ENCODE results near the gene CHST15.
A peak's percentile ranks its signal among the peaks of the same experiment; 100 is the strongest.

CHST15 gene

DNA sequence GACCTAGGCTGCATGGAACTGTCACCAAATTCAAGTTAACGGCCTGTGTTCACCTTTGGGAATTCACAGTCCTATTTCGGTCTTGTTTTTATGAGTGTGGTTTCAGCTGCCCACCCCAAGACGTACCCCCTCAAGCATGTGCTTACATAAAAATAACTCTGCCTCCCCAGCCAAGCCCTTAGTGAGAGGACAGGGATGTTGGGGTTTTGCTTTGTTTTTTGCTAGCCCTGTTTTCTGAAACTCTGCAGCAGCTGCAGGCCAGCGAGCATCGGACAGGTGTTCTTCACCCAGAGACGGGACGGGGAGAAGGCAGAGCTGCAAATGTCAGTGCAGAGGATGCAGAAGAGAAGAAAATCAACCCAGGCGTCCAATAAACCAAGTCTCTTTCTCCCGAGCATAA, 13.5 kb downstream of the CHST15 start:
- TF ChIP-seq, protein P1, sequence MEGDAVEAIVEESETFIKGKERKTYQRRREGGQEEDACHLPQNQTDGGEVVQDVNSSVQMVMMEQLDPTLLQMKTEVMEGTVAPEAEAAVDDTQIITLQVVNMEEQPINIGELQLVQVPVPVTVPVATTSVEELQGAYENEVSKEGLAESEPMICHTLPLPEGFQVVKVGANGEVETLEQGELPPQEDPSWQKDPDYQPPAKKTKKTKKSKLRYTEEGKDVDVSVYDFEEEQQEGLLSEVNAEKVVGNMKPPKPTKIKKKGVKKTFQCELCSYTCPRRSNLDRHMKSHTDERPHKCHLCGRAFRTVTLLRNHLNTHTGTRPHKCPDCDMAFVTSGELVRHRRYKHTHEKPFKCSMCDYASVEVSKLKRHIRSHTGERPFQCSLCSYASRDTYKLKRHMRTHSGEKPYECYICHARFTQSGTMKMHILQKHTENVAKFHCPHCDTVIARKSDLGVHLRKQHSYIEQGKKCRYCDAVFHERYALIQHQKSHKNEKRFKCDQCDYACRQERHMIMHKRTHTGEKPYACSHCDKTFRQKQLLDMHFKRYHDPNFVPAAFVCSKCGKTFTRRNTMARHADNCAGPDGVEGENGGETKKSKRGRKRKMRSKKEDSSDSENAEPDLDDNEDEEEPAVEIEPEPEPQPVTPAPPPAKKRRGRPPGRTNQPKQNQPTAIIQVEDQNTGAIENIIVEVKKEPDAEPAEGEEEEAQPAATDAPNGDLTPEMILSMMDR (IDR thresholded peaks at IDR 0.05; ENCODE audit: unreplicated experiment in 3 of 3): no peak
- Mint-ChIP-seq H3K9me3 (no peaks in the 10 kb centered on the region), H3K27me3 (ENCODE audit: low read depth) (peaks cover 4% of the 10 kb centered on the region), H3K4me1 (peaks cover 77% of the 10 kb centered on the region), H3K36me3 (ENCODE audit: low read depth) (peaks cover 9% of the 10 kb centered on the region), H3K27ac (peak overlapping the region; percentile 25 to 68 (median 58)), H3K4me3 (peak overlapping the region in 2 of 3 experiments; percentile 8 to 16)

DNA sequence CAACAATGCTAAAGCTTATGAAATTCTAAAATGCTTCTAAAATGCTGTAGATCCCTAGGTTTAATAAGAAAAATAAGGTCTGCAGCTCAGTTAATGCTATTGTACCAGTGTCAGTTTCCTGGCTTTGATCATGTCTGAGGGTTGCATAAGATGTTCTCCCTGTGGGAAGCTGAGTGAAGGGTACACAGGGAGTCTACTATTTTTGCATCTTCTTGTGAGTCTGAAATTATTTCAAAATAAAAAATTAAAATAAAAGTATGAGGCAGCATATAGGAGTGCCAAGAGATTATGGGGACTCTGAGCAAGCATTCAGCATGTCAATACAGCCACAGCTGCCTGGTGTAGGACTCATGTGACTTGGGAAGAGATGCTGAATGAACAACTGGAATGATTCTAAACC, 14.7 kb downstream of the CHST15 start:
- no peak overlapping the region for H3K4me3 Mint-ChIP-seq
- H3K27me3 Mint-ChIP-seq (ENCODE audit: low read depth): peaks cover 7% of the 10 kb centered on the region
- TF ChIP-seq, protein P1 (IDR thresholded peaks at IDR 0.05; ENCODE audit: unreplicated experiment in 3 of 3): no peak
- peaks cover 80% of the 10 kb centered on the region for H3K4me1 Mint-ChIP-seq
- H3K27ac Mint-ChIP-seq: no peak overlapping the region
- no peaks in the 10 kb centered on the region for H3K9me3 Mint-ChIP-seq
- peaks cover 9% of the 10 kb centered on the region for H3K36me3 Mint-ChIP-seq (ENCODE audit: low read depth)

DNA sequence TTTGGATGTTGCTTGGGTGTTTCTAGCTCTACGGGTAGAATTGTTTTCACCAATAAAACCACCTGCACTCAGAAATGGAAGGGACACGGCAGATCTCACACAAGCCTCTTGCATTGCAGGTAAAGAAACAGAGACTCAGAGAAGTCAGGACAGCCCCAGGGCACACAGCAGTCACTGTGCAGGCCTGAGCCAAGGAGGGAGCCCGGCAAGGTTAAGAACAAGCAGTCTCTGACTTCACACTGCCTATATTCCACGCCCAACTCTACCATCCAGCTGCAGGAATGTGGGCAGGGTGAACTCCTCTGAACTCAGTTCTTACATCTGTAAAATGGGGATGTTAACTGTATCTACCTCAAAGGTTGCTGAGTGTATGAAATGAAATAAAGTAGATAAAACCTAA, 15.4 kb downstream of the CHST15 start:
- peaks cover 10% of the 10 kb centered on the region for H3K27me3 Mint-ChIP-seq (ENCODE audit: low read depth)
- peak overlapping the region in 2 of 3 experiments; percentile 73 to 83 for H3K27ac Mint-ChIP-seq
- no peaks in the 10 kb centered on the region for H3K9me3 Mint-ChIP-seq
- TF ChIP-seq, protein P1 (IDR thresholded peaks at IDR 0.05; ENCODE audit: unreplicated experiment in 3 of 3): no peak
- no peak overlapping the region for H3K4me3 Mint-ChIP-seq
- H3K4me1 Mint-ChIP-seq: peaks cover 80% of the 10 kb centered on the region
- H3K36me3 Mint-ChIP-seq (ENCODE audit: low read depth): peaks cover 4% of the 10 kb centered on the region

DNA sequence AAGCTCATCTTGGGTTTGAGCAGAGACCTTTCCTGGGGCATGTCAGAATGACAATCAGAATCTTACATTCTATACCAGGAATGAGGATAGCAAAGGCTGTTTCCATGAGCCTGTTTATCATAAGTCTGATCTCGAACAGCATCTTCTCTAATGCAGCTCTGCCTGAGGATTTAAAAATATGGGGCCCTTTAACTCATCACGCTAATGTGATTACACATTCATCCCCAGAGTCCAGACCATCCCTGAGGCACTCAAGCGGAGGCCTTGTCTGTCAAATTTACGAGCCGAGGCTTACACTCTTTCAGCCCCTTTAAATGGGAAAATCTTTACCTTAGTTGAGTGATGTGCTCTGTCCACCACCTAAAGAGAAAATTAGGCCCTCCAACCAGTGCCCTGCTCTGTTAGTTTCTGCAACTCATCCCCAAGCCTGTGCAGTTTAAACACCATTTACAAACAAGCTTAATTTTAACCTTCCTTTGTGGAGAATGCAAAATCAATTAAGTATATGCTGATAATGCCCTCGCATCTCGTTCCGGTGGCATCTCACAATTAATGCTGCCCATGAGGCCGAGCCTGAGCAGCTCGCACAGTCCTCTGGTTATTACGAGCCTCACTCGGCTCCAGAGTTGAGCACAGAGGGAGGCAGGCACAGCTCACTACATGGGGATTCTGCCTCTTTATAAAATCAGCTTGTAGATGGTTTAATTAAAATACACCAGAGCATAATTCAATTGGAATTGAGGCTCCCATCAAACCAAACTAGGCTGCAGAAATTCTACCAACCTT, 16.0 kb downstream of the CHST15 start:
- H3K4me3 Mint-ChIP-seq: no peak overlapping the region
- peak overlapping the region; percentile 38 to 83 (median 73) for H3K27ac Mint-ChIP-seq
- no peaks in the 10 kb centered on the region for H3K9me3 Mint-ChIP-seq
- TF ChIP-seq, protein P1 (IDR thresholded peaks at IDR 0.05; ENCODE audit: unreplicated experiment in 3 of 3): no peak
- H3K4me1 Mint-ChIP-seq: peaks cover 79% of the 10 kb centered on the region
- peaks cover 10% of the 10 kb centered on the region for H3K27me3 Mint-ChIP-seq (ENCODE audit: low read depth)
- no peaks in the 10 kb centered on the region for H3K36me3 Mint-ChIP-seq (ENCODE audit: low read depth)

DNA sequence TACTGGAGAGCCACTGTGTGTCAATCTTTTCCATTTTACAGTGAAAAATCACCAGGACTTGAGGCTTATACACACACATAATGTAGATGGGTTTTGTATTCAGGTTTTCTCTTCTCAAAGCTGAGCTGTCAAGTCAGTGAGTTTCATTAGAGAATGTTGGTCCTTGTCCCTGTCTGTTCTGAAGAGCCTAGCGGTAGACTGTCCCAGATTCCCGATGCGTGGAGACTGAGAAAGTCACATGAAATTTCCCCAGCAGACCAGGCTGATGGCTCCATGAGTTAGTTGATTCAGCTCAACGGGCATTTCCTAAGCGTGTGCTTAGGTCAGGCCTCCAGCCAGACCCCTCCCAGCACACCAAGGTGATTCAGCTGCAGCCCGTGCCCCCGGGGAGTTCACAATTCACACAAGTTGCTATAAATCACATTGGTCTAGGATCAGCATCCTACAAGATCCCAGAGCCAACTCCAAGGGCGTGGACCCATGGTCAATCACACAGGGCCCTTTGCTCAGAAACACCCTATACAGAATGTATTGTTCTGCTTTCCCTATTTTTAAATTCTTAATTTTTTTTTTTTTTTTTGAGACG, 17.2 kb downstream of the CHST15 start:
- Mint-ChIP-seq H3K4me3 (no peak overlapping the region), H3K27ac (peak overlapping the region; percentile 91 to 93 (median 93)), H3K36me3 (ENCODE audit: low read depth) (no peaks in the 10 kb centered on the region), H3K9me3 (no peaks in the 10 kb centered on the region), H3K27me3 (ENCODE audit: low read depth) (peaks cover 10% of the 10 kb centered on the region), H3K4me1 (peaks cover 81% of the 10 kb centered on the region)
- TF ChIP-seq, protein P1 (IDR thresholded peaks at IDR 0.05; ENCODE audit: unreplicated experiment in 3 of 3): no peak
